Retina (tissue), 1 donor: ENCODE results near the gene XDH.

Experiments
- DNase-seq: peaks from one replicate; pipeline ENCODE4 v3.0.0-alpha.2; 2016

XDH gene

GRCh38 chr2:31363956-31364750, 50.4 kb downstream of the XDH start:
- DNase-seq = no peak

- DNase-seq = no peak
Observed at GRCh38 chr2:31362581-31362980, 52.0 kb downstream of the XDH start.

GRCh38 chr2:31359229-31359628, 55.3 kb downstream of the XDH start:
- DNase-seq = no peak

GRCh38 chr2:31354837-31355236, 59.7 kb downstream of the XDH start:
- no peak for DNase-seq

GRCh38 chr2:31353179-31353578, 61.4 kb downstream of the XDH start:
- no peak for DNase-seq

- no peak for DNase-seq
Observed at GRCh38 chr2:31349684-31350083, 64.9 kb downstream of the XDH start.

GRCh38 chr2:31349160-31349559, 65.4 kb downstream of the XDH start:
- DNase-seq = no peak

- DNase-seq = no peak
Observed at GRCh38 chr2:31348618-31349017, 65.9 kb downstream of the XDH start.

- DNase-seq = no peak
Observed at GRCh38 chr2:31347750-31348149, 66.8 kb downstream of the XDH start.

GRCh38 chr2:31347319-31347718, 67.2 kb downstream of the XDH start:
- no peak for DNase-seq

- no peak for DNase-seq
Observed at GRCh38 chr2:31344447-31344846, 70.1 kb downstream of the XDH start.

- no peak for DNase-seq
Observed at GRCh38 chr2:31341351-31341750, 73.2 kb downstream of the XDH start.

GRCh38 chr2:31339696-31340095, 74.8 kb downstream of the XDH start:
- no peak for DNase-seq

GRCh38 chr2:31337860-31338259, 76.7 kb downstream of the XDH start:
- DNase-seq = no peak

- DNase-seq = no peak
Observed at GRCh38 chr2:31337197-31337596, 77.3 kb downstream of the XDH start.

GRCh38 chr2:31335921-31336585, 78.5 kb downstream of the XDH start:
- no peak for DNase-seq

GRCh38 chr2:31334311-31335026, 80.1 kb downstream of the XDH start:
- DNase-seq = no peak

GRCh38 chr2:31333527-31334183, 80.9 kb downstream of the XDH start:
- peak; percentile 80 for DNase-seq

- DNase-seq = no peak
Observed at GRCh38 chr2:31333046-31333445, 81.5 kb downstream of the XDH start.

- DNase-seq = no peak
Observed at GRCh38 chr2:31332521-31332920, 82.0 kb downstream of the XDH start.

- DNase-seq = no peak
Observed at GRCh38 chr2:31331156-31331555, 83.4 kb downstream of the XDH start.

- DNase-seq = no peak
Observed at GRCh38 chr2:31329081-31329625, 85.4 kb downstream of the XDH start.

GRCh38 chr2:31328026-31328425, 86.5 kb downstream of the XDH start:
- no peak for DNase-seq
